ENCODE results near the gene TPRA1.
A peak's percentile ranks its signal among the peaks of the same experiment; 100 is the strongest.

Gene TPRA1

DNA sequence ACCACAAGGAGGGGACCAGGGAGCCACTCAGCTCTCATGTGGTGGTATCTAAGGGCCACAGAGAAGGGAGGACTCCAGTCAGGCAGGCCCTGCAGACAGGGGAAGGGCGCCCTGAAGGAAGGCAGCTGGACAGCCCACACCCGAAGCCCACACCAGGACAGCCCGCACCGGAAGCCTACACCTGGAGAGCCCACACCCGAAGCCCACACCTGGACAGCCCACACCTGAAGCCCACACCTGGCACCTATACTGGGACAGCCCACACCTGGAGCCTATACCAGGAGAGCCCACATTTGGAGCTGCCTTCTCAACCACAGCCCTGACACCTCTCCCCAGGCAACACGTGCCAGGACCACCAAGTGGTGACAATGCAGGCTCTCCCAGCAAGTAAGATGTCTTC, 11.7 kb downstream of the TPRA1 start:
- DNase-seq, result no peak
- intact Hi-C loops (cut with DNase I; ENCODE audit: low total_unique reads), result loop anchor here (5.0 to 10.0 kb wide), 2 partner anchors 256 to 393 kb away; no protein-coding TSS in a partner anchor
- Histone ChIP-seq H3K9me3 (no peaks in the 10 kb centered on the region), H3K27me3 (no peaks in the 10 kb centered on the region), H3K27ac (no peak overlapping the region), H3K4me1 (peaks cover 0 to 8% (median 6%) of the 10 kb centered on the region in 4 donors), H3K4me3 (no peak overlapping the region), H3K36me3 (peaks cover 0 to 72% (median 23%) of the 10 kb centered on the region in 3 donors)
- TF ChIP-seq, protein P1, sequence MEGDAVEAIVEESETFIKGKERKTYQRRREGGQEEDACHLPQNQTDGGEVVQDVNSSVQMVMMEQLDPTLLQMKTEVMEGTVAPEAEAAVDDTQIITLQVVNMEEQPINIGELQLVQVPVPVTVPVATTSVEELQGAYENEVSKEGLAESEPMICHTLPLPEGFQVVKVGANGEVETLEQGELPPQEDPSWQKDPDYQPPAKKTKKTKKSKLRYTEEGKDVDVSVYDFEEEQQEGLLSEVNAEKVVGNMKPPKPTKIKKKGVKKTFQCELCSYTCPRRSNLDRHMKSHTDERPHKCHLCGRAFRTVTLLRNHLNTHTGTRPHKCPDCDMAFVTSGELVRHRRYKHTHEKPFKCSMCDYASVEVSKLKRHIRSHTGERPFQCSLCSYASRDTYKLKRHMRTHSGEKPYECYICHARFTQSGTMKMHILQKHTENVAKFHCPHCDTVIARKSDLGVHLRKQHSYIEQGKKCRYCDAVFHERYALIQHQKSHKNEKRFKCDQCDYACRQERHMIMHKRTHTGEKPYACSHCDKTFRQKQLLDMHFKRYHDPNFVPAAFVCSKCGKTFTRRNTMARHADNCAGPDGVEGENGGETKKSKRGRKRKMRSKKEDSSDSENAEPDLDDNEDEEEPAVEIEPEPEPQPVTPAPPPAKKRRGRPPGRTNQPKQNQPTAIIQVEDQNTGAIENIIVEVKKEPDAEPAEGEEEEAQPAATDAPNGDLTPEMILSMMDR (IDR thresholded peaks at IDR 0.05), result no peak

DNA sequence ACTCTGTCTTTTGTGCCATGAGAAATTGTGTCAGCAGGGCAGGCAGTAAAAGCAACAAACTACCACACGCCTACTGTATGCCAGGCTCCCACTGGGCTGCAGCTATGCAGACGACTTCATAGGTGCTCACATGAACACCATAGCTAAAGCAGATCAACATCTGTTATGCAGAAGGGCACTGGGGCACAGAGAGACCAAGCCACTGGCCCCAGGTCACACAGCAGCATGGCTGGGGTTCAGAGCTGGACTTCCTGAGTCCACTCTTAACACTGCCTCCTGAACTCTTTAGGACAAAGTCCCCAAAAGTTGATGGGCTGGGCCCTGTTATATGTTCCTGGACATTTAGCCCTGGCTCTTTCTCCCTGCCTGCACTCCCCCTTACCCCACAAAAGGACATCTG, 12.4 kb downstream of the TPRA1 start:
- H3K27me3 ChIP-seq, result no peaks in the 10 kb centered on the region
- H3K4me1 ChIP-seq, result peaks cover 0 to 8% (median 6%) of the 10 kb centered on the region in 4 donors
- DNase-seq, result no peak
- peaks cover 4 to 74% (median 29%) of the 10 kb centered on the region in 3 donors for H3K36me3 ChIP-seq
- H3K27ac ChIP-seq, result no peak overlapping the region
- no peak overlapping the region for H3K4me3 ChIP-seq
- intact Hi-C loops (cut with DNase I; ENCODE audit: low total_unique reads), result loop anchor here (5.0 to 10.0 kb wide), 2 partner anchors 257 to 394 kb away; no protein-coding TSS in a partner anchor
- no peaks in the 10 kb centered on the region for H3K9me3 ChIP-seq
- TF ChIP-seq, protein P1 (IDR thresholded peaks at IDR 0.05), result no peak

DNA sequence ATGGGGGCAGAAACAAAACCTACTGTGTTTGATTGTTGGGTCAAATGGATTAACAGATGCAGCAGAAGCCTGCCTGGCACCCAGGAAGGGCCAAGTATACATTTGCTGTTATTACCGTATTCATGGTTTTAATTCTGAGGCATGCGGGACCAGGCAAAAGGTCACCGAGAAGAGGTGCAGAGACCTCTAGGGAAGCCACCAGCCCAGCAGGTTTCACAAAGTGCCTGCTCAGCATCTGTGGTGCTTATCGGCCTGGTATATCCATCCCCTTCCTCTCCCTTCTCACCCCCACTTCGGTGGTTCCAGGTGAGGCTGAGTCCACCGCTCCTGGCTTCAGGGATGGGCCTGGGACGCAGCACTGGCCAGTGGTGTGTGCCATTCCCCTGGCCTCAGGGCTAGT, 13.1 kb downstream of the TPRA1 start:
- Histone ChIP-seq H3K4me3 (no peak overlapping the region), H3K27ac (no peak overlapping the region), H3K27me3 (no peaks in the 10 kb centered on the region), H3K9me3 (no peaks in the 10 kb centered on the region), H3K36me3 (peaks cover 11 to 81% (median 37%) of the 10 kb centered on the region in 3 donors), H3K4me1 (peaks cover 0 to 8% (median 6%) of the 10 kb centered on the region in 4 donors)
- no peak for DNase-seq
- TF ChIP-seq, protein P1 (IDR thresholded peaks at IDR 0.05), result no peak
- intact Hi-C loops (cut with DNase I; ENCODE audit: low total_unique reads), result loop anchor here (2.0 to 10.0 kb wide), 3 partner anchors 15 to 395 kb away; no protein-coding TSS in a partner anchor

DNA sequence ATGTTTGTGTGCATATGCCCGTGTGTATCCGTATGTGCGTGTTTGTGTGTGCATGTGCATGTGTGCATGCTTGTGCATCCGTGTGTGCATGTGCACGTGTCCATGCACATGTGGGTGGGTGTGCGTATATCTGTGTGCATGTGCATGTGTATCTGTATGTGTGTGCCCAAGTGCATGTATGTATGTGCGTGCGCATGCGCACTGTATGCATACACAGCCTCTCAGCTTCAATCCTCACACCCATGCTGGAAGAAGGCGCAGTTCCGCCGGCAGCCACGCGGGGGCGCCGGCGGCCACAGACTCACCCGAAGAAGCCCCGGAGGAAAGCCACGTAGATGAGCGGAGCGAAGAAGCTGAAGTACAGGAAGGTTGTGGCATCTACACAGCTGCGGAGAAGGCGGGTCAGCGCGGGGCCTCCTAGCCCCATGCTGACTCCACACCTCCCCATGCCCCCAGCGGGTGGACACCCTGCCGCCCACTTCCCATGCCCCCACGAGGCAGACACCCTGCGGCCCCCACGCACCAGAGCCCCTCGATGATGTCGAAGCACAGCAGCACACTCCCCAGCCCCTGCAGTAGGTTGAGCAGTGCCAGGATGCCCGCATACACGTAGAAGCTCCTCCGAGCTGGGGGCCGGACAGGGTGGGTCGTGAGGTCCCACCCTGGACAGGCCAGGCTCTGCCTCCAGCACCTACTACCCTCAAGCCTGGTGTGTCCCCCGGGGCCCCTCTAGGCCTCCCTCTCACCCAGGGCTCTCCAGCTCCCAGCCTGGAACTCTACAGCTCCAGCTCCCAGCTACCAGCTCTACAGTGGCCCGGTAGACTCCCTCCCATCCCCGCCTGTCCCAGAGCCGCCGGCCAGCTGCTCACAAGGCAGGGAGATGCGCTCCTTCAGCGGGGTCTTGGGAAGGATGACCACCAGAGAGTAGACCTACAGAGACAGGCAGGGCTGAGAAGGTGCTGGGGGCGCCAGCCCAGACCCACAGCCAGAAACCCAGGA, 15.4 kb downstream of the TPRA1 start:
- Histone ChIP-seq H3K4me3 (no peak overlapping the region), H3K9me3 (no peaks in the 10 kb centered on the region), H3K4me1 (peaks cover 0 to 8% (median 6%) of the 10 kb centered on the region in 4 donors), H3K27ac (peak overlapping the region in 1 of 2 donors; percentile 36), H3K36me3 (peaks cover 20 to 96% (median 59%) of the 10 kb centered on the region in 3 donors), H3K27me3 (no peaks in the 10 kb centered on the region)
- intact Hi-C loops (cut with DNase I; ENCODE audit: low total_unique reads), result loop anchor here (5.0 to 10.0 kb wide), 2 partner anchors 260 to 397 kb away; no protein-coding TSS in a partner anchor
- peak; percentile 90 to 91 for DNase-seq
- TF ChIP-seq, protein P1 (IDR thresholded peaks at IDR 0.05), result peak; percentile 92 to 100

DNA sequence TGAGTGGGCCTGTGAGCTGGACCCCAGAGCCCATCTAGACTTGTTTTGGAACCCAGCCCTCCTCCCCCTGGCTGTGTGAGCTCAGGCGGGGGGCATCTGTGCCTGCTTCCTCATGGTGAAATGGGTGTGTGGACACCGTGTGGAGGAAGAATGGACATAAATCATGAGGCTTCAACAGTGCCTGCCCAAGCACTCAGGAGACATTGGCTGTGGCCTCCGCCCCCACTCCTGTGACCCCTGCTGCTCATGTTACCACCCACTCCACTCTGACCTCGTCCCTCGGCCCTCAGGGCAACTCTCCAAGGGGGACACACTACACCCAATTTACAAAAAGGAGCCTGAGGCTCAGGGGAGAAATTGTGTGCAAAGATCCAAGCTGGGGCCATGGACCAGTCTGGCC, 16.6 kb downstream of the TPRA1 start:
- DNase-seq, result no peak
- TF ChIP-seq, protein P1 (IDR thresholded peaks at IDR 0.05), result no peak
- H3K36me3 ChIP-seq, result peaks cover 20 to 83% (median 67%) of the 10 kb centered on the region in 3 donors
- no peak overlapping the region for H3K27ac ChIP-seq
- no peaks in the 10 kb centered on the region for H3K27me3 ChIP-seq
- intact Hi-C loops (cut with DNase I; ENCODE audit: low total_unique reads), result loop anchor here (10.0 kb wide), 1 partner anchor 261 kb away; no protein-coding TSS in a partner anchor
- H3K4me3 ChIP-seq, result no peak overlapping the region
- H3K4me1 ChIP-seq, result peaks cover 0 to 8% (median 6%) of the 10 kb centered on the region in 4 donors
- no peaks in the 10 kb centered on the region for H3K9me3 ChIP-seq

All from tibial artery (tissue), 4 donors.